Transverse colon (tissue), 4 donors: Measurements from ENCODE around the gene LCT.

Experiments
- POLR2AphosphoS5 ChIP-seq, 3 donors: sonication (generic); formaldehyde crosslinking; IDR thresholded peaks; one replicate each; pipeline ENCODE4 v1.6.1; 2016; ENCODE audit warnings: antibody characterized with exemption in 3 of 3
- TF ChIP-seq, protein P1 (sequence below), 5 experiments: fragments of 200-600 bp in 3 of 5; fragments of 450-650 bp in 2 of 5; sonication (generic) in 3 of 5; IDR thresholded peaks; 1 replicate in 2 of 5; 2 replicates in 3 of 5; pipeline ENCODE4 v1.5.1; 2016 to 2017; ENCODE audit warnings: antibody characterized with exemption in 5 of 5, inconsistent platforms in 3 of 5, mild to moderate bottlenecking in 2 of 5, moderate library complexity in 1 of 5

GRCh38 chr2:135818937-135819610 is 17.9 kb downstream of the LCT start:
- TF ChIP-seq, protein P1, sequence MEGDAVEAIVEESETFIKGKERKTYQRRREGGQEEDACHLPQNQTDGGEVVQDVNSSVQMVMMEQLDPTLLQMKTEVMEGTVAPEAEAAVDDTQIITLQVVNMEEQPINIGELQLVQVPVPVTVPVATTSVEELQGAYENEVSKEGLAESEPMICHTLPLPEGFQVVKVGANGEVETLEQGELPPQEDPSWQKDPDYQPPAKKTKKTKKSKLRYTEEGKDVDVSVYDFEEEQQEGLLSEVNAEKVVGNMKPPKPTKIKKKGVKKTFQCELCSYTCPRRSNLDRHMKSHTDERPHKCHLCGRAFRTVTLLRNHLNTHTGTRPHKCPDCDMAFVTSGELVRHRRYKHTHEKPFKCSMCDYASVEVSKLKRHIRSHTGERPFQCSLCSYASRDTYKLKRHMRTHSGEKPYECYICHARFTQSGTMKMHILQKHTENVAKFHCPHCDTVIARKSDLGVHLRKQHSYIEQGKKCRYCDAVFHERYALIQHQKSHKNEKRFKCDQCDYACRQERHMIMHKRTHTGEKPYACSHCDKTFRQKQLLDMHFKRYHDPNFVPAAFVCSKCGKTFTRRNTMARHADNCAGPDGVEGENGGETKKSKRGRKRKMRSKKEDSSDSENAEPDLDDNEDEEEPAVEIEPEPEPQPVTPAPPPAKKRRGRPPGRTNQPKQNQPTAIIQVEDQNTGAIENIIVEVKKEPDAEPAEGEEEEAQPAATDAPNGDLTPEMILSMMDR (IDR thresholded peaks at IDR 0.05), result peak in 4 of 5 experiments; percentile 6 to 18 (median 13)
- no peak for TF ChIP-seq POLR2AphosphoS5 (IDR thresholded peaks at IDR 0.05)
